HG03108 (cell line): Measurements from ENCODE around the gene CTTNBP2NL.
A peak's percentile ranks its signal among the peaks of the same experiment; 100 is the strongest.
"Not testable (repeated sequence)": the region's sequence is repeated elsewhere in the genome, so short reads cannot be mapped to it uniquely, and the experiment has no call there.

Source experiments
- ATAC-seq: cut with Tn5 transposase; IDR thresholded peaks from one replicate; pipeline ENCODE4 v1.9.1; 2021; ENCODE audit warnings: moderate library complexity; ENCODE audit not compliant: unreplicated experiment

Gene CTTNBP2NL

DNA sequence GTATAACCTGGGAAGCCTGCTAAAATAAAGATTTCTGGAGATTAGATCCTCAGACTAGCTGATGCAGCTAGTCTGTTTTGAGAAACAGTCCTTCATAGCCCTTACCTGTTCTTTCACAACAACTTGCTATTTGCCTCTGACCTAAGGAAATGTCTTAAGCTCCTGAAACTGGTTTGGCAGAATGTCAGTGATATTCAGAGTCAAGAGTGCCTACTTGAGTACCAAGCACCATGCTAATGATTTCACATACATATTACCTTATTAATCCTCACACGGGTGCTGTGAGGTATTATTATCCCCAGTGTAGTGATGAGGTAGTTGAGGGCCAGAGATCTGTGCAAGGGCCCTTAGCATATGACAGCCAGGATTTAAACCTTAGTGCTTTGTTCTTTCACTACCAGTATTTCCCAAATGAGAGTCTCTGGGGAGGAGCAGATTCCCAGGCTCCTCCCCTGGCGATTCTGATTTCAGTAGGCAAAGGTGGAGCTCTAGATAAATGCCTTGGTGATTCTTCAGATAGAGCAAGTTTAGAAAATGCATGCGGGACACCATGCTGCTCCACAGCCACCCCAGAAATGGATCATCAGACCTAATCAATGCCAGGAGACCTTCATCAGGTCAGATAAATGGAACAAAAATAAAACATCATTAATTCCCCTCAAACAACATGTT, 65.3 kb downstream of the CTTNBP2NL start:
- ATAC-seq, result no peak

DNA sequence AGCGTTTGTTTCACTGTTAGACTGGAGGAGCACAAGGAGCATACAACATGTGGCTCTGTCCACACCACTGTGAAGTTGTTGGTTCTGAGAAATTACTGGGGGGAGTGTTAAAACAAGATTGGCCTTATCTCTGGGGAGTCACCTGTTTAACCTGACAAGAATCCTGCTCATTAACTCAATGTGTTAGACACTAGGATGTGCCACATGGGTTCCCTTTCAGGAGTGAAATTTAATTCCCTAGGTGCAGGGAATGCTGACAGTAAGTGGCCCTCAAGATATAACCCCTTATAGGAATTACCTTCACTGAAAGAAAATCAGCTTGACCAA, 66.9 kb downstream of the CTTNBP2NL start:
- no peak for ATAC-seq

DNA sequence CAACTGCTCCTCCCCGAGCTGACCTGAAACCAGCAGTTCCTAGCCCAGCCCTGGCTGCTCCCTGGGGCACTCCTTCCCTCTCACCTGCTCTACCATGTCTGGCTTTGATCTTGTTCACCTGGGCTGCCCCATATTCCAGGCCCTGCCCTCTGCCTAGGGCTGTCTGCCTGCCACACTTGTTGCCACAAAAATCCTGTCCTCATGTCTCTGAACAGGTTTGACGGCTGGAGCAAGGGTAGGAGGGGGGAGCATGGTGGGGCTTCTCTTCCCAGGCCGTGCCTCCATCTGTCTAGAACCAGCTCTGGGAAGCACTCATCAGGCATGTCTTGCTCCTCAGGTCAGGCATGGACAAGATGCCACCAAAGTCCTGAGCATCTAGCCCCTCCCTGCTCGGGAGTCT, 68.5 kb downstream of the CTTNBP2NL start:
- ATAC-seq, result no peak

DNA sequence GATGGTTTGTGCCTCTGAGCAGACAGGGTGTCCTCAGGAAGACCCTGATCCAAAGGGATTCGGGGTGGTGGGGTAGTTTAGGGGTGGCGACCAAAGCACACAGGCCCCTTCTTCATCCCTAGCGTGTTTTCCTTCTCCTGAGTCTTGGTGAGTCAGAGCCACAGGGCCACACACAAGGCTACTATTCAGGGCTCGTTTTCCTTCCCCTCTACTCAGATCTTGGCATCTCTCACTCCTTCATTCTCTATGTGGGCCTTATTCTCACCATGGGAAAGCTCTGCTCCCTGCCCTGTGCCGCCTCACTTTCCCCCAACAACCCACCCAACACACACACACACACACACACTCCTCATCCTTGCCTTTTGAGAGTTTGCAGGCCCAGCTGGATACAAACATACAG, 69.1 kb downstream of the CTTNBP2NL start:
- ATAC-seq, result no peak

DNA sequence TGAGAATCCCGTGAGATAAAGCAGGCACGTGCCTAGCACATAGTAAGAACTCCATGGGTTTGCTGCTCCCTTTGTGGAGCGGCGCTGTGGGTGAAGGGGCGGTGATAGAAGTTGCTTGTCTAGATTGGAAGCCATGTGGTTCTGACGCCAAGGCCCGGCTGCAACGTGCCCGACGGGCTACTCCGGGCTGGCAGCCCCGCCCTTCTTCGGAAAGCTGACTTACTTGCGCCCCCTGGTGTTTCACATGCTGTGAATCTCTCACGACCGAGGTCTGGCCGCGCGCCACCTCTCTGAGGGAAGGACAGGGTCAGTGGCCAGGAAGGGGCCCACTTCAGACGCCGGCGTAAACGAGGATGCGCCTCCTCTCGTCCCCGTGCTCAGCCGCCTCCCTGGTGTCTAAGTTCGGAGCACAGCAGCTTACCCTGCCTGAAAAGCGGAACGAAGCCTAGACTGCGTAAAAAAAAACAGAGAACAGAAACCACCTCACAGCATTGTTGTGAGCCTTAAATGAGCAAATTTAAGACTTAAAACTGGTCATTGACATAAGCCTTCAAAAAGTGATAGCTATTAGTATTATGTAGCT, 70.2 kb downstream of the CTTNBP2NL start:
- ATAC-seq, result peak; percentile 96

DNA sequence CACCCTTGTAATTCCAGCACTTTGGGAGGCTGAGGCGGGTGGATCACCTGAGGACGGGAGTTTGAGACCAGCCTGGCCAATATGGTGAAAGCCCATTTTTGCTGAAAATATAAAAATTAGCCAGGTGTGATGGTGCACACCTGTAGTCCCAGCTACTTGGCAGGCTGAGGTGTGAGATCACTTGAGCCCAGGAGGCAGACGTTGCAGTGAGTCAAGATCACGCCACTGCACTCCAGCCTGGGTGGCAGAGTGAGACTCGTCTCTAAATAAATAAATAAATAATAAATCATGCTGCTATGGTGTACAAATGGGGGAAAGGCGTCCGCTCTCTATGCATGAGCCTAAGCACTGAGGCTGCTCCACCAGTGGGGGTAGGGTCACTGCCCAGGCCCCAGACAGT, 74.3 kb downstream of the CTTNBP2NL start:
- ATAC-seq, result not testable (repeated sequence)

DNA sequence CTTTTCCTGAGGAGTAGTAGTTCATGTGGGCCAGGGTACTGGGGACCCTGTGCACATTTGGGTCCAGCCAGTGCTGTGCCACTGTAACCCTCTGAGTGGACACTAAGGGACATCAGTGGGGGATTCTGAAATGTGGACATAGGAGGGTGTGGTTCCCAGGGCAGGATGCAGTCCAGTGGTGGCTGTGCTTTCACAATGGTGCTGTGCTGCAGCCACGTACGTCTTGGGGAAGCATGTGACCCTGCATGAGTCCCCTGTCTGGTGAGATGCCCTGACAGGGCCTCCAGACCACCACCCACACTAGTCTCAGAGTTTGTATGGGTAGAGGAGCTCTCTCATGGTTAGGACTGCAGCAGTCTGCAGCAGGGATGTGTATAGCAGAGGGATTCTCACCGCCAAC, 75.0 kb downstream of the CTTNBP2NL start:
- no peak for ATAC-seq

DNA sequence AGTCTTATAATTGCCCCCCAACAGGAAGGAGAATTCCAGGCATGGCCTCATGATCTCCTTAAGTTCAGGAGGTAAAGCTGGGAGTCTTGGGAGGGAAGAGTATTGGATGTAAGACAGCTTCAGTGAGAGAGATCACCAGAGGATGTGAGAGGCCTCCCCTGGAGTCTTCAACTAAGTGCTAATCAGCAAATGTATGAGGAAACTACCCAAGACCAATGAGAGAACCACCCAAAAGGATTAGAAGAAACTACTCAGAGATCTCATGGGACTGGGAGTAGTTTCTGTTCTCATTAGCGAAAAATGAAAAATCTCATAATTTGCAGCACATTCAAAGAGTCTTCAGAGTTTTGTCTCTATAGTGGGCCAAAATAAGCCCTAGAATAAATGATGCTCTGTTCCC, 76.1 kb downstream of the CTTNBP2NL start:
- ATAC-seq, result no peak

DNA sequence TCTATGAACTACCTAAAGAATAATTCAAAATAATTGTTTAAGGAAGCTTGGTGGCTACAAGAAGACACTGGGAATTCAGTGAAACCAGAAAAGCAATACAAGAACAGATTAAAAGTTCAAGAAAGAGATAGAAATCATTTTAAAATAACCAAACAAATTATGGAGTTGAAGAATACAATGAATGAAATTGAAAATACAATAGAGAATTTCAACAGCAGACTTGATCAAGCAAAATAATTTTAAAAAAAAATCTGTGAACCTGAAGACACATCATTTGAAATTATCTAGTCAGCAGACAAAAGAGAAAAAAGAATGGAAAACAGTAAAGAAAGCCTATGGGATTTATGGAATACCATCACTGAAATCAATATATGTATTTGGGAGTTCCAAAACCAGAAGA, 81.5 kb downstream of the CTTNBP2NL start:
- ATAC-seq, result no peak

DNA sequence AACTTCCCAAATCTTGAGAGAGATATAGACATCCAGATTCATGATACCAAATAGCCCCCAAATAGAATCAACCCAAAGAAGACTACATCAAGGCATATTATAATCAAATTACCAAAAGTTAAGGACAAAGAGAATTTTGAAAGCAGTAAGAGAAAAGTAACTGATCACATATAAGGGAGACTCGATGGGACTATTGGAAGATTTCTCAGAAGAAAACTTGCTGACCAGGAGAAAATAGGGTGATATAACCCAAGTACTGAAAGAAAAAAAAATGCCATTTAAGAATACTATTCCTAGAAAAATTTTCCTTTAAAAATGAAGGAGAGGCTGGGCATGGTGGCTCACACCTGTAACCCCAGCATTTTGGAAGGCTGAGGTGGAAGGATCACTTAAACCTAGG, 82.3 kb downstream of the CTTNBP2NL start:
- no peak for ATAC-seq

DNA sequence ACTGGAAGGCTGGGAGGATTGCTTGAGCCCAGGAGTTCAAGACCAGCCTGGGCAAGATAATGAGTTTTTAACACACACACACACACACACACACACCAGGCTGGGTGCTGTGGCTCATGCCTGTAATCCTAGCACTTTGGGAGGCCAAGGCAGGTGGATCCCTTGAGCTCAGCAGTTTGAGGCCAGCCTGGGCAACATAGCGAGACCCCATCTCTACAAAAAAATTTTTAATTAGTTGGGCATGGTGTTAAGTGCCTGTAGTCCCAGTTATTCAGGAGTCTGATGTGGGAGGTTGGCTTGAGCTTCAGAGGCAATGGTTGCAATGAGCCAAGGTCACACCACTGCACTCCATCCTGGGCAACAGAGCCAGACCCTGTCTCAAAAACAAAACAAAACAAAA, 90.0 kb downstream of the CTTNBP2NL start:
- not testable (repeated sequence) for ATAC-seq

DNA sequence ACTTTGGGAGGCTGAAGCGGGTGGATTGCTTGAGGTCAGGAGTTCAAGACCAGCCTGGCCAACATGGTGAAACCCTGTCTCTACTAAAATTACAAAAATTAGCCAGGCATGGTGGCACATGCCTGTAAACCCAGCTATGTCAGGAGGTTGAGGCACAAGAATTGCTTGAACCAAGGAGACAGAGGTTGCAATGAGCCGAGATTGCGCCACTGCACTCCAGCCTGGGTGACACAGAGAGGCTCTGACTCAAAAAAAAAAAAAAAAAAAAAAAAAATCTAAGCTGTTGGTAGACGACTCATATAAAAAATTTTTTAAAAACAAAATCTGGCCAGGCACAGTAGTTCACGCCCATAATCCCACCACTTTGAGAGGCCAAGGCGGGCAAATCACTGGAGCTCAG, 91.7 kb downstream of the CTTNBP2NL start:
- not testable (repeated sequence) for ATAC-seq

DNA sequence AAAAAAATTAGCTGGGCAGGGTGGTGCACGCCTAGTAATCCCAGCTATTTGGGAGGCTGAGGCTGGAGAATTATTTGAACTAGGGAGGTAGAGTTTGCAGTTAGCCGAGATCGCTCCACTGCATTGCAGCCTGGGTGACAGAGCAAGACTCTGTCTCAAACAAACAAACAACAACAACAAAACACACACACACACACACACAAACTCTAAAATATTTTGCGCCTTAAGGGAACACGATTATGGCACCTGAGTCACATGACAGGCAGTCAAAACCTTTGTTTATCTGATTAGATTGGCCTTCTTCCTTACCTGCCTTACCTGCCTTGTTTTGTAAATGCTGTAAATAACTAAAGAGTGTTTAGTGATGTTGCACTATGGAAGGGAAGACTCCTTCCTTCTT, 92.1 kb downstream of the CTTNBP2NL start:
- ATAC-seq, result no peak

DNA sequence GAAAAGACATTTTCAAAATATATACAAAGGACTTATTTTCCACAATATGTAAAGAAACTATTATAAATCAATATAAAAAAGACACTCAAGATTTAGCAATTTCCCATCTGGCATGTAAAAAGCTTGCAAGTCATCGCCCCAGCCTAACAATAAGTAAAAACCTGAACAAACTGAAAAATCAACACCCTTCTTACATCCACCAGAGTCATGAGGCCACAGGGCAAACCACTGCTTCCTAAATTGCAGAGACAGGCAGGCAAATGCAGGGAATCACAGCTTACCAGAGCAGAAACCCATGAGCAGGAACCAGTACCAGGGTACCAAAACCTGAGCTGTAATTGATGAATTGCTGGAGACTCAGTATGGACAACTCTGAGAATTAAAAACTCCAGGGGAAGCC, 96.1 kb downstream of the CTTNBP2NL start:
- ATAC-seq, result no peak

DNA sequence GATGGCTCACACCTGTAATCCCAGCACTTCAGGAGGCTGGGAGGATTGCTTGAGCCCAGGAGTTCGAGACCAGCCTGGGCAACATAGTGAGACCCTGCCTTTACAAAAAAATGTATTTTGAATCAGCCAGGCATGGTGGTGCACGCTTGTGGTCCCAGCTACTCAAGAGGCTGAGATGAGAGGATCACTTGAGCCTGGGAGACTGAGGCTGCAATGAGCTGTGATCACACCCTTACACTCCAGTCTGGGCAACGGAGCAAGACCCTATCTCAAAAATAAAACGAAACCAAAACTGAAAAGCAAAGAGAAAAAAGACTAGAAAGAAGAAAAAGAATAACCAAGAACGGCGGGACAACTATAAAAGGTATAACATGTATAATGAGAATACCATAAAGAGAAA, 97.3 kb downstream of the CTTNBP2NL start:
- ATAC-seq, result no peak

DNA sequence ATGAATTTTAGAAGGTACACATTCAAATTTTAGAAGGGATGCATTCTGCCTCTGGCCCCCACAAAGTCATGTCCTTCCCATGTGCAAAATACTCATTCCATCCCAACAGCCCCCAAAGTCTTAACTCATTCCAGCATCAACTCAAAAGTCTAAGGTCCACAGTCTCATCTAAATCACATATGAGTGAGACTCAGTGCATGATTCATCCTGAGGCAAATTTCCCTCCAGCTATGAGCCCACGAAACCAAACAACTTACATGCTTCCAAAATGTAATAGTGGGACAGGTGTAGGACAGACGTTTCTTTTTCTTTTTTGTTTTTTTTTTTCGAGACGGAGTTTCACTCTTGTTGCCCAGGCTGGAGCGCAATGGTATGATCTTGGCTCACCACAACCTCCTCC, 100.3 kb downstream of the CTTNBP2NL start:
- ATAC-seq, result no peak

DNA sequence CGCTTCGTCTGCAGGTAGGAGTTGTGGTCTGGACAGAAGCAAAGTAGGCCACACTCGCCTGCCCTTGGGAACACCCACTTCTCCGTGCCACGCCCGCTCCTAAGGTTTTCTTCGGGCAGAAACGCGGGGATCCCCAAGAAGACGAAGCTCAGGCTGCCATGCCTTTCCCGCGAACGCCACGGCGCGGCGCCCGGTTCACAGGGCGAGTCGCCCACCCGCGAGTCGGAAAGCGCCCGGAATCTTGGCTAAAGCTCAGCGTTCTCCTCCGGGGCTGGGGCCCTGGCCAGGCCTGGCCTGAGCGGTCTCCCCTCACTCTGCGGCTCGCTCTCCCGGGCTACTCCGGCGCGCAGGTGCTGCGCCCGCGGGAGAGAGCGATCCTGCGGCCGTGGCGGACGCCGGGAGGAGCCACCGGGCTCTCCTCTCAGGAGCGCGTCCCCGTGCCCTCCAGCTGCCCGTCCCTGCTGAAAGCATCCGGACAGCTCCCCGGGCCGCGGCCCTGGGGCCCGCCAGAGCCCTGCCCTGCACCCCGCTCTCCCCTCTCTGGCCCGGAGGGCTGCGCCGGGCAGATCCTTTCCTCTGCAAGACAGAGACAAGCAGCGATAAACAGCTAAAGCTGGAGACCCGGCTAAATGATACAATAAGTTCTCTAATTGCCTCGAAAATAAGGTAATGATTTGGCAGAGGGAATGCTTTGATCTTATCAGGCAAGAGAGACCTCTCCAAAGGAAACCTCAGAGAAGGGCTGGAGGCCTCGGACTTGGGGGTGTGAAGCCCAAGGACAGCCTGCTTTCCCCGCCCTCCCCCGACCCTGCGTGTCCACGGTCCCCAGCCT, 106.0 kb downstream of the CTTNBP2NL start:
- no peak for ATAC-seq

DNA sequence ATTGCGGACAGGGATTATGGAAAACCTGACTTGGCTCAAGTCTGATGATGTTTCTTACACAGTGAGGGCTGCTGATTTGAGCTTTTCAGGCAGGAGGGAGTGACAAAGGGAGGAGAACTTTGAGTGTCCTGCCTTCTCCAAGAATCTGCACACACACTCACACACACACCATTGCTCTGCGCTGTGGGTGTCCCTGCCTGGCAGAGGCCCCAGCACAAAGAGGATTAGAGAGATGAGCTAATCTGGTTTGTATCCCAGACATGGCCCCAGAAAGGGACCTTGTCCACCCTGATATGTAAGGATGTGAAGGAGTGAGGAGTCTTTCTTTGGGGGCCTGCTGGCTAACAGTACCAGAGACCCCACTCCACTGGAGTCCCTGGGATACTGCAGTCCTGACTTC, 106.8 kb downstream of the CTTNBP2NL start:
- no peak for ATAC-seq

DNA sequence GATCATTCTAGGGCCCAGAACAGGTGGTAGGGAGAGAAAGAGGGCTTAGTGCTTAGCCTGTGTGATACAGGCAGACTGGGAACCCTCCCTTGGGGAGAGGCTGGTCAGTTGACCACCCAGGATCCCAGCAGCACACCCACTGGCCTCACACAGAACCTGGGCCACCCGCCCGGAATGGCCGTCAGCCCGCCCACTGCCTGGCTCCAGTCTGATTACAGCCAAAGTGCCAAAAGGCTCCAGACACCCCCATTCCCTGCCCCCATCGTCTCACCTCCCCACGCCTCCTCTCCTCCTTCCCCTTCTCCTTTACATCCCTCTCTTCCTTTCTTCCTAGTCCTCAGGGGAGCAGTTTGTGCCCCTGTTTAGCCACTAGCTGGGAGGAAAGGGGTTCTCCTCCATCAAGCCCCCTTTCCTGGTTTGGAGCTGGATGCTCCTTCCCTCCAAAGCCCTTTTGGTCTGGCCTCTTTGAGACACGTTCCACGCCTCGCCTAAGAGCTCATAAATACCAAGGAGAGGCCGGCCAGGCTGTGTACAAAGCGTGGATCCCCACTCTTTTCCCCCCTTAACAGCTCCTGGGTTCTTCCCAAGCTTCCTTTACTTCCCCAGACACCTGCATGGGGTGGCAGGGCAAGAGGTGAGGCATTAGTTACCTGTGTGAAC, 108.1 kb downstream of the CTTNBP2NL start:
- ATAC-seq, result no peak

DNA sequence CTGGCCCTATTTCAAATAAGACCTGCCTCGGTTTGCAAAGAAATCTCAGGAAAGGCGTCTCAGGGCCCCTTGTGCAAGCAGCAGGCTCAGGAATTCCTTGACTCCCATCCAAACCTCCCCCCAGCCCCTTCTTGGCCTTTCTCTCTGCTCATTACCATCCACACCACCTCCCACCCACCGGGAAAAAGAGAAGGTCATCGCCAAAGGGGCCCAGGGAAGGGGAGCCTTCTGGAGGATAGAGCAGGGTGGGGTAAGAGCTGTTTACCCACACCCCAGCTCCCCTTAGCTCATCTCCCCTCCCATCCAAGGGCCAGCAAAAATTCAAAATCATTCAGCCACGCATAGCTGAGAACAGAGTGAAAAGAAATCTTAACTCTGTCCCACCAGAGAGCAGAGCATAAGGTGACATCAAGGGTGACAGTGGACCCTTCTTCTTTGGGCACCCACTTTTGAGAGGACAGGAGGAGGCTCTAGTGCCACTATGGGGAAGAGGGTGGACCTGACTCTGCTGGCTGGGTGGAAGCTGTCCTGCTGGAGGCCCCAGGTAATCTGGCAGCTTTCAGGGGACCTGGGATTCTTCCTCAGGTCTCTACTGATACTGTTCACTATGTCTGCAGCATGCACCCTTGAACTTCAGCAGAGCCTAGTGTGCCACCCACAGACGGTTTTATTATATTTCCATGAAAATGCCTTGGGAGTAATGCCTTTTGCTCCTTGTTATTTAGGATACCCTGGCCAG, 108.8 kb downstream of the CTTNBP2NL start:
- no peak for ATAC-seq

DNA sequence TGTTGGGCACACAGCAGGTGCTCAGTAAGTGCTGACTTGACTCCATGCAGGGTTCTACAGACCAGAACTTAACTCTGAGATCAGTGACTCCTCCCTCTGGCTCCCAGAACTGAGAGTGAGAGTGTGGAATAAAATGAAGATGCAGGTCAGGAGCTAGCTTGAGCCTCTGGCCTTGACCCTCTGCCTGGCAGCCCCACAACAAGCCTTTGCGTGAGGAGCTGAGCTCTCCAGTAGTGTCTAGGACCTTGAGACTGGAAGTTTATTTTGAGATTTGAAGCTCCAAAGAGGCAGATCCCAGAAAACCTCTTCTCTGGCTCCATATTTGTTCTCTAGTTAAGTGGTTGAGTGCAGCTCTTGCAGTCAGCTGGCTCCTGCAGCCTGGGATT, 109.4 kb downstream of the CTTNBP2NL start:
- ATAC-seq, result no peak
